Liver (tissue), 3 donors: ENCODE data around the gene SPATA46.

Experiments used
- CTCF ChIP-seq: fragments of 150-350 bp; IDR thresholded peaks from 2 replicates; pipeline ENCODE4 v1.5.1; 2017; ENCODE audit warnings: improper control_type of control experiment, low read depth, low read length; ENCODE audit not compliant: missing input control
- FOXA1 ChIP-seq: IDR thresholded peaks from 2 replicates; pipeline ENCODE4 v1.6.1; 2016; ENCODE audit warnings: antibody characterized with exemption
- GABPA ChIP-seq, 2 donors: IDR thresholded peaks in 1 of 2; conservative IDR thresholded peaks in 1 of 2; 2 replicates each; pipeline ENCODE4 v1.6.1; 2016; ENCODE audit warnings: antibody characterized with exemption in 2 of 2, mild to moderate bottlenecking in 1 of 2, moderate library complexity in 1 of 2
- HNF4G ChIP-seq: IDR thresholded peaks from 2 replicates; pipeline ENCODE4 v1.6.1; 2016; ENCODE audit warnings: antibody characterized with exemption
- NR2F2 ChIP-seq: IDR thresholded peaks from 2 replicates; pipeline ENCODE4 v1.6.1; 2016; ENCODE audit warnings: antibody characterized with exemption
- REST ChIP-seq: IDR thresholded peaks from 2 replicates; pipeline ENCODE4 v1.6.1; 2016; ENCODE audit warnings: antibody characterized with exemption, mild to moderate bottlenecking
- RXRA ChIP-seq, 2 donors: IDR thresholded peaks; 2 replicates each; pipeline ENCODE4 v1.6.1; 2017 to 2018; ENCODE audit warnings: antibody characterized with exemption in 2 of 2, mild to moderate bottlenecking in 1 of 2
- donor health status: healthy.
- donor health status: healthy.

- TF ChIP-seq GABPA (IDR thresholded peaks at IDR 0.05 in 1 of 2, conservative IDR thresholded peaks at IDR 0.05 in 1 of 2) (no peak), NR2F2 (no peak), CTCF (no peak), HNF4G (no peak), FOXA1 (no peak), RXRA (IDR thresholded peaks at IDR 0.05) (no peak), REST (no peak)
Measured at GRCh38 chr1:162343470-162343869, 33.2 kb downstream of the SPATA46 start.
